H1 (cell line): ENCODE data around the gene CYP27B1. TPM values are rescaled to one million over a fixed set of nuclear protein-coding genes. Genes with fewer than 3 reads are reported as not detected.

ENCODE experiments used
- CTCF ChIA-PET: fragments of 300-600 bp; sonication (Branson Sonifier 250); formaldehyde crosslinking; loops from one replicate; lab custom pipeline; 2021; ENCODE audit not compliant: partially characterized antibody; lab: Charles Lee
- POLR2A ChIA-PET: fragments of 300-600 bp; sonication (Branson Sonifier 250); formaldehyde crosslinking; loops from one replicate; lab custom pipeline; 2021; ENCODE audit warnings: inconsistent platforms; ENCODE audit not compliant: partially characterized antibody; lab: Charles Lee
- DNase-seq, 2 experiments: peaks; one replicate each; pipeline versions ENCODE4 v3.0.0 to v3.0.0-alpha.2; 2010 to 2022; ENCODE audit warnings: low spot score in 2 of 2, low read depth in 1 of 2, mixed read lengths in 1 of 2
- FAIRE-seq: peaks from 2 replicates; lab custom pipeline; 2011; peaks lifted over from hg19 to GRCh38; lab: Jason Lieb, UNC
- H2AFZ ChIP-seq: 2 replicates; pipeline ENCODE4 v1.8.1; 2012; ENCODE audit warnings: low read length, inconsistent platforms
- H2AK5ac ChIP-seq: 2 replicates; pipeline ENCODE4 v1.6.1; 2013; ENCODE audit warnings: low read depth, low read length
- H2BK120ac ChIP-seq: replicated peaks from 2 replicates; pipeline ENCODE3; 2013; ENCODE audit warnings: low read depth, low read length, inconsistent platforms
- H2BK12ac ChIP-seq: 2 replicates; pipeline ENCODE4 v1.6.1; 2013; ENCODE audit warnings: low read depth, low read length
- H2BK15ac ChIP-seq: 2 replicates; pipeline ENCODE4 v1.6.1; 2013; ENCODE audit warnings: low read length
- H2BK20ac ChIP-seq: 2 replicates; pipeline ENCODE4 v1.6.1; 2013; ENCODE audit warnings: low read length
- H2BK5ac ChIP-seq: 2 replicates; pipeline ENCODE4 v1.6.1; 2013; ENCODE audit warnings: low read depth, low read length
- H3K14ac ChIP-seq: 2 replicates; pipeline ENCODE4 v1.6.1; 2013; ENCODE audit warnings: inconsistent platforms; ENCODE audit not compliant: insufficient read length
- H3K18ac ChIP-seq: 2 replicates; pipeline ENCODE4 v1.6.1; 2013; ENCODE audit warnings: low read length; ENCODE audit errors: extremely low read depth
- H3K23ac ChIP-seq: 2 replicates; pipeline ENCODE4 v1.6.1; 2013; ENCODE audit warnings: inconsistent platforms; ENCODE audit not compliant: insufficient read length
- H3K23me2 ChIP-seq: 2 replicates; pipeline ENCODE4 v1.6.1; 2013; ENCODE audit warnings: low read depth, low read length
- H3K27ac ChIP-seq: 2 replicates; pipeline ENCODE4 v1.6.1; 2011; ENCODE audit warnings: low read depth, low read length, inconsistent platforms
- H3K27me3 ChIP-seq, 4 experiments: replicated peaks in 1 of 4; 1 replicate in 1 of 4; 2 replicates in 3 of 4; pipeline versions ENCODE4 v1.6.1 to v1.8.1; 2011 to 2013; ENCODE audit warnings: low read length in 3 of 4, mild to moderate bottlenecking in 3 of 4, inconsistent platforms in 2 of 4, mixed read lengths in 2 of 4, moderate library complexity in 1 of 4; ENCODE audit not compliant: control insufficient read depth in 3 of 4, insufficient read depth in 3 of 4; ENCODE audit errors: extremely low read depth in 1 of 4
- H3K36me3 ChIP-seq, 4 experiments: 2 replicates each; pipeline versions ENCODE4 v1.6.1 to v1.8.1; 2011 to 2013; ENCODE audit warnings: mild to moderate bottlenecking in 4 of 4, low read length in 3 of 4, moderate library complexity in 2 of 4, control low read depth in 1 of 4, inconsistent platforms in 1 of 4; ENCODE audit not compliant: insufficient read depth in 4 of 4, control insufficient read depth in 2 of 4
- H3K4ac ChIP-seq: replicated peaks from 2 replicates; pipeline ENCODE3; 2013; ENCODE audit warnings: low read length, low read depth, mixed read lengths, inconsistent platforms; ENCODE audit not compliant: insufficient read length
- H3K4me1 ChIP-seq, 4 experiments: replicated peaks in 1 of 4; 1 replicate in 1 of 4; 2 replicates in 3 of 4; pipeline versions ENCODE4 v1.6.1 to v1.8.1; 2011 to 2013; ENCODE audit warnings: low read length in 3 of 4, inconsistent platforms in 2 of 4, mixed read lengths in 1 of 4; ENCODE audit not compliant: insufficient read depth in 4 of 4, control insufficient read depth in 3 of 4
- H3K4me2 ChIP-seq, 2 experiments: 2 replicates each; pipeline versions ENCODE4 v1.6.1 to v1.8.1; 2011 to 2013; ENCODE audit warnings: low read depth in 2 of 2, low read length in 2 of 2, control low read depth in 1 of 2, inconsistent platforms in 1 of 2, mild to moderate bottlenecking in 1 of 2; ENCODE audit not compliant: insufficient read depth in 1 of 2
- H3K4me3 ChIP-seq, 4 experiments: fragments of 200-600, 300-600 bp in 1 of 4; sonication (generic), shearing (Covaris generic), sonication (Bioruptor Twin) in 1 of 4; 2 replicates each; pipeline versions ENCODE4 v1.5.1 to v1.8.1; 2011 to 2016; ENCODE audit warnings: low read length in 4 of 4, low read depth in 3 of 4, control low read depth in 2 of 4, inconsistent platforms in 2 of 4, mild to moderate bottlenecking in 2 of 4, mixed read lengths in 1 of 4, moderate library complexity in 1 of 4; ENCODE audit not compliant: insufficient read depth in 2 of 4; ENCODE audit errors: extremely low read depth in 1 of 4
- H3K56ac ChIP-seq: replicated peaks from 2 replicates; pipeline ENCODE3; 2013; ENCODE audit warnings: low read depth, mild to moderate bottlenecking, mixed read lengths, low read length, inconsistent platforms; ENCODE audit not compliant: insufficient read length
- H3K79me1 ChIP-seq: 2 replicates; pipeline ENCODE4 v1.6.1; 2013; ENCODE audit warnings: low read depth, low read length, control low read depth
- H3K79me2 ChIP-seq, 2 experiments: 2 replicates each; pipeline versions ENCODE4 v1.6.1 to v1.8.1; 2012 to 2013; ENCODE audit warnings: low read length in 2 of 2, mild to moderate bottlenecking in 2 of 2, inconsistent platforms in 1 of 2; ENCODE audit not compliant: insufficient read depth in 2 of 2, control insufficient read depth in 1 of 2
- H3K9ac ChIP-seq, 4 experiments: replicated peaks in 1 of 4; 1 replicate in 1 of 4; 2 replicates in 3 of 4; pipeline versions ENCODE4 v1.6.1 to v1.8.1; 2011 to 2013; ENCODE audit warnings: low read depth in 3 of 4, low read length in 3 of 4, control low read depth in 2 of 4, mild to moderate bottlenecking in 2 of 4, moderate library complexity in 2 of 4, inconsistent platforms in 1 of 4; ENCODE audit errors: extremely low read depth in 1 of 4
- H3K9me3 ChIP-seq, 2 experiments: 2 replicates each; pipeline versions ENCODE4 v1.6.1 to v1.8.1; 2012 to 2013; ENCODE audit warnings: mild to moderate bottlenecking in 2 of 2, moderate library complexity in 2 of 2, control low read depth in 1 of 2, inconsistent platforms in 1 of 2, low read depth in 1 of 2, low read length in 1 of 2, mixed read lengths in 1 of 2; ENCODE audit not compliant: insufficient read depth in 2 of 2
- H4K20me1 ChIP-seq, 2 experiments: replicated peaks in 1 of 2; 2 replicates each; pipeline versions ENCODE3 to v1.8.1; 2011 to 2013; ENCODE audit warnings: inconsistent platforms in 2 of 2, low read length in 2 of 2, mild to moderate bottlenecking in 1 of 2; ENCODE audit not compliant: insufficient read depth in 2 of 2, control insufficient read depth in 1 of 2
- H4K5ac ChIP-seq: 2 replicates; pipeline ENCODE4 v1.6.1; 2013; ENCODE audit warnings: low read length, low read depth, mixed read lengths, inconsistent platforms; ENCODE audit not compliant: insufficient read length
- H4K8ac ChIP-seq: 2 replicates; pipeline ENCODE4 v1.8.0; 2013; ENCODE audit warnings: mild to moderate bottlenecking, moderate library complexity, low read length, inconsistent platforms; ENCODE audit not compliant: insufficient read depth; ENCODE audit errors: extremely low read depth
- H4K91ac ChIP-seq: replicated peaks from 2 replicates; pipeline ENCODE3; 2013; ENCODE audit warnings: low read length, mixed read lengths, inconsistent platforms; ENCODE audit not compliant: insufficient read length
- CBX5 ChIP-seq: fragments of 300-800, 300-1000 bp; sonication (generic); IDR thresholded peaks from 2 replicates; pipeline ENCODE4 v1.7.1; 2016; ENCODE audit warnings: antibody characterized with exemption, low read length, low read depth
- CHD1 ChIP-seq: IDR thresholded peaks from 2 replicates; pipeline ENCODE4 v1.6.1; 2012; ENCODE audit warnings: low read depth, low read length, improper control_type of control experiment
- GABPA ChIP-seq: IDR thresholded peaks from 2 replicates; pipeline ENCODE4 v1.6.1; 2011; ENCODE audit warnings: mild to moderate bottlenecking, low read length, moderate library complexity, borderline replicate concordance; ENCODE audit not compliant: insufficient read depth
- RNF2 ChIP-seq: fragments of 200-900, 300-1000 bp; sonication (generic); IDR thresholded peaks from 2 replicates; pipeline ENCODE4 v1.7.1; 2016; ENCODE audit warnings: borderline replicate concordance, low read depth, mild to moderate bottlenecking, antibody characterized with exemption, low read length; ENCODE audit not compliant: poor library complexity, severe bottlenecking; ENCODE audit errors: missing control alignments
- SP1 ChIP-seq: IDR thresholded peaks from 2 replicates; pipeline ENCODE4 v1.6.1; 2011; ENCODE audit warnings: low read depth, low read length
- SP2 ChIP-seq: IDR thresholded peaks from 2 replicates; pipeline ENCODE4 v1.6.1; 2012; ENCODE audit warnings: mild to moderate bottlenecking, low read length, inconsistent platforms
- TAF7 ChIP-seq: optimal IDR thresholded peaks from 2 replicates; pipeline ENCODE3; 2011; ENCODE audit warnings: low read depth, mild to moderate bottlenecking, inconsistent platforms, low read length, moderate library complexity, borderline replicate concordance
- WGBS, 2 experiments: shearing (Covaris generic) in 1 of 2; methylation state at CpG; one replicate each; pipeline versions ENCODE4 v1.1.6 to v1.1.7; 2013 to 2015; ENCODE audit warnings: low lambda C conversion rate in 2 of 2, mixed read lengths in 2 of 2, inconsistent platforms in 1 of 2, low coverage in 1 of 2, missing lambda C conversion rate in 1 of 2; ENCODE audit not compliant: insufficient replicate concordance in 2 of 2, insufficient coverage in 1 of 2, insufficient read length in 1 of 2; ENCODE audit errors: extremely low coverage in 1 of 2, missing lambda C conversion rate in 1 of 2; 5-methylcytosine and 5-hydroxymethylcytosine counted together
- polyA plus RNA-seq, 7 experiments: library from polyadenylated mRNA; depleted of rRNA in 3 of 7; stranded (reverse) in 5 of 7; unstranded in 2 of 7; fragments of >200 nt in 5 of 7; fragments of 200-250 nt in 2 of 7; gene quantifications; 1 replicate in 5 of 7; 2 replicates in 1 of 7; 4 replicates in 1 of 7; pipeline versions ENCODE4 v1.2.1 to v1.2.3, GENCODE V29; 2011 to 2013; ENCODE audit warnings: missing spikeins in 2 of 7, mixed read lengths in 2 of 7
- total RNA-seq: library from RNA; stranded (reverse); fragmentation: NEBNext Ultra II Directional; extraction: Animal tissue kit (Norgen Biotek cat#: 25700); gene quantifications from 2 replicates; pipeline ENCODE4 v1.2.1, GENCODE V29; 2021

CYP27B1 gene
- total and polyA plus RNA-seq, 2 of the 8 experiments (the other 6 are each of a cell fraction or from before 2014, with no cell fraction given): 2.9 to 3.3 TPM

DNA sequence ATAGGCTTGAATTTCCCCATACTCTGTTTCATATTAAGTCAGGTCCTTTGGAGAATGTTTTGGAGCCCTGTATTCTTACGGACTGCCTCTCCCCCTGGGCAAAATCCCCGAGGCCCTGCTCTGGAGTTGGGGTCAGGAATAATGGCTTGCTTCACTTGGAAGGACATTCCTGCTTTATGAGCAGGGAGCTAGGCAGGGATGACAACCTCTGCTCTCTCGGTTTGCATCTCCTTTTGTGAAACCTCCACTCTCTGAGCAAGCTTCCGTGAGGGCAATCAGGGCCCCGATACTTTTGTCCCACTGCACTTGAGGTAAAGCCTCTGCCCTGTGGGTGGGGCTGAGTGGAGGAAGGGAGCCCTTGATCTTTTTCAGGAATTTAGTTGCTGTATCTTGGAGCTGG lies 53.7 kb downstream of the CYP27B1 start:
- H2AK5ac ChIP-seq: no peak overlapping the region
- ChIA-PET POLR2A (interaction anchor here (1.2 kb wide), 1 partner anchor 10 kb away, joined by 6 read pairs; no protein-coding TSS in a partner anchor), CTCF (interaction anchor here (0.9 to 3.2 kb wide), 5 partner anchors 11 to 22 kb away, joined by 3 to 10 read pairs (median 3); partner anchors contain the start of gene OS9)
- no peak overlapping the region for H2BK15ac ChIP-seq
- H3K56ac ChIP-seq: no peak overlapping the region
- H4K5ac ChIP-seq: no peak overlapping the region
- no peak overlapping the region for H2BK5ac ChIP-seq
- H2AFZ ChIP-seq: no peak overlapping the region
- H3K9ac ChIP-seq: no peak overlapping the region
- no peaks in the 10 kb centered on the region for H3K4me1 ChIP-seq
- no peaks in the 10 kb centered on the region for H3K79me1 ChIP-seq
- H3K23me2 ChIP-seq: no peaks in the 10 kb centered on the region
- H3K23ac ChIP-seq: no peak overlapping the region
- no peak overlapping the region for H2BK120ac ChIP-seq
- no peak overlapping the region for H3K18ac ChIP-seq
- H4K20me1 ChIP-seq: peaks cover 0 to 1% of the 10 kb centered on the region in 2 experiments
- 86% methylated on average over 5 of the region's 5 CpGs; no CpG with 5 or more reads in 1 of the 2 experiments for WGBS, 2 experiments
- H3K4me3 ChIP-seq: no peak overlapping the region
- H2BK20ac ChIP-seq: no peak overlapping the region
- no peaks in the 10 kb centered on the region for H3K9me3 ChIP-seq
- peaks cover 0 to 11% (median 2%) of the 10 kb centered on the region in 4 experiments; a peak in 4 of 8 replicates for H3K36me3 ChIP-seq
- no peak overlapping the region for H3K27ac ChIP-seq
- H4K8ac ChIP-seq: no peak overlapping the region
- H4K91ac ChIP-seq: no peak overlapping the region
- DNase-seq (peak in 1 of 2 experiments; percentile 32), FAIRE-seq (no peak)
- H3K79me2 ChIP-seq: no peaks in the 10 kb centered on the region
- H3K27me3 ChIP-seq: no peaks in the 10 kb centered on the region
- no peak overlapping the region for H2BK12ac ChIP-seq
- no peak overlapping the region for H3K4ac ChIP-seq
- no peak overlapping the region for H3K4me2 ChIP-seq
- no peak overlapping the region for H3K14ac ChIP-seq
- no peak for TF ChIP-seq CBX5
- TF ChIP-seq SP1: no peak
- TF ChIP-seq CHD1: no peak
- no peak for TF ChIP-seq SP2
- TF ChIP-seq GABPA: no peak
- no peak for TF ChIP-seq RNF2
- TF ChIP-seq TAF7: no peak
